Thyroid gland (tissue), 4 donors: ENCODE results near the gene PTCH2. TPM values are rescaled to one million over a fixed set of nuclear protein-coding genes. Genes with fewer than 3 reads are reported as not detected.
A peak's percentile ranks its signal among the peaks of the same experiment; 100 is the strongest.

Source experiments
- DNase-seq, 2 donors: peaks; one replicate each; pipeline ENCODE4 v3.0.0-alpha.2; 2019
- H3K27ac ChIP-seq, 3 donors: fragments of 200-600 bp; sonication (generic); 1 replicate in 2 of 3; 2 replicates in 1 of 3; pipeline ENCODE4 v1.5.1; 2016 to 2019; ENCODE audit warnings: mild to moderate bottlenecking in 1 of 3, moderate library complexity in 1 of 3
- H3K27me3 ChIP-seq: fragments of 200-600 bp; sonication (generic); one replicate; pipeline ENCODE4 v1.5.1; 2019
- H3K36me3 ChIP-seq, 2 donors: fragments of 200-600 bp; sonication (generic); one replicate each; pipeline ENCODE4 v1.5.1; 2016 to 2019
- H3K4me1 ChIP-seq, 2 donors: fragments of 200-600 bp; sonication (generic); one replicate each; pipeline ENCODE4 v1.5.1; 2017 to 2019
- H3K4me3 ChIP-seq, 3 donors: fragments of 200-600 bp; sonication (generic); replicated peaks in 1 of 3; 1 replicate in 2 of 3; 2 replicates in 1 of 3; pipeline ENCODE4 v1.5.1; 2016; ENCODE audit warnings: mild to moderate bottlenecking in 1 of 3
- H3K9me3 ChIP-seq: fragments of 200-600 bp; sonication (generic); one replicate; pipeline ENCODE4 v1.5.1; 2017
- CTCF ChIP-seq, 6 experiments: fragments of 200-600 bp in 3 of 6; fragments of 450-650 bp in 3 of 6; sonication (generic) in 3 of 6; IDR thresholded peaks; one replicate each; pipeline ENCODE4 v1.5.1; 2016 to 2019; ENCODE audit warnings: antibody characterized with exemption in 6 of 6, mild to moderate bottlenecking in 2 of 6, inconsistent platforms in 1 of 6, moderate library complexity in 1 of 6
- POLR2A ChIP-seq, 2 donors: fragments of 450-650 bp; IDR thresholded peaks; one replicate each; pipeline ENCODE4 v1.6.1; 2017; ENCODE audit warnings: antibody characterized with exemption in 2 of 2, mild to moderate bottlenecking in 2 of 2, moderate library complexity in 1 of 2
- WGBS, 2 donors: methylation state at CpG; one replicate each; pipeline ENCODE4 v1.1.5; 2017; 5-methylcytosine and 5-hydroxymethylcytosine counted together
- intact Hi-C: fragments of 100-400 bp; cut with DNase I; formaldehyde crosslinking; loops from one replicate; pipeline ENCODE4 v1.15.1; 2023
- total RNA-seq, 4 donors: library from RNA; depleted of rRNA; stranded (reverse); fragments of >200 nt; gene quantifications; one replicate each; pipeline ENCODE4 v1.2.3, GENCODE V29; 2016

Gene PTCH2
- total RNA-seq, 4 donors from 2014 or later: 0.15 to 1.0 (median 0.52) TPM

DNA sequence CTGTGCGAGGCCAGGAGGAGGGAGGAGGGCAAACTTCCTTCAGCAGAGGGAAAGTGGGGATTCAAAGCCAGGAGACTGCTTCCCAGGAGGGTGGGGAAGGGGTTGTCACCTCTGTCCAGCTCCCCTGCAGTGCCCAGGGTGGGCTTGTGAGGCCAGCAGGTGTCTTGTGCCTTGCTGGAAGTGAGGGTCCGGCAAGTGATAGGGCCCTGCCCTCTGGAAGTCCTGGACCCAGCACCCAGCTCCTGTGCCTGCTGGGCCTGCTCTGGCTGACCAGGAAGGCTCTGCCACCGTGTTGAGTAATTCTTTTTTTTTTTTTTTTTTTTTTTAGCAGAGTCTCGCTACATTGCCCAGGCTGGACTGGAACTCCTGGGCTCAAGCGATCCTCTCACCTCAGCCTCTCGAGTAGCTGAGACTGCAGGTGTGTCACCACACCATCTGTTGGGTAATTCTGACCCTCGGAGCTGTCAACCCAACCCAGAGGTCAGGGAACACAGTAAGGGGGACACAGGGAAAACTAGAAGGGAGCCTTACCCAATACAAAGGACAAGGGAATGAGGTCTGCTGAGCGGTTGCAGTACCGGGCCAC lies 56.1 kb downstream of the PTCH2 start:
- H3K4me1 ChIP-seq: peaks cover 18 to 31% of the 10 kb centered on the region in 2 donors
- no peak for DNase-seq
- intact Hi-C loops: loop anchor here (5.0 to 10.0 kb wide), 2 partner anchors 50 to 62 kb away; no protein-coding TSS in a partner anchor
- H3K36me3 ChIP-seq: no peaks in the 10 kb centered on the region
- no peaks in the 10 kb centered on the region for H3K9me3 ChIP-seq
- WGBS, 2 donors: 86 to 89% methylated on average over 8 to 9 of the region's 9 CpGs
- TF ChIP-seq CTCF (IDR thresholded peaks at IDR 0.05) (no peak), POLR2A (IDR thresholded peaks at IDR 0.05) (no peak)
- no peaks in the 10 kb centered on the region for H3K27me3 ChIP-seq
- H3K27ac ChIP-seq: peak overlapping the region; percentile 69 to 77 (median 73)
- peak overlapping the region in 1 of 3 donors; percentile 33 for H3K4me3 ChIP-seq

GRCh38 chr1:44786138-44786840 lies 56.8 kb downstream of the PTCH2 start:
- Histone ChIP-seq H3K27ac (peak overlapping the region; percentile 69 to 77 (median 73)), H3K9me3 (no peaks in the 10 kb centered on the region), H3K4me3 (peak overlapping the region in 2 of 3 donors; percentile 8 to 33), H3K4me1 (peaks cover 18 to 31% of the 10 kb centered on the region in 2 donors), H3K27me3 (no peaks in the 10 kb centered on the region), H3K36me3 (no peaks in the 10 kb centered on the region)
- peak; percentile 99 to 100 (median 99) for TF ChIP-seq CTCF (IDR thresholded peaks at IDR 0.05)
- TF ChIP-seq POLR2A (IDR thresholded peaks at IDR 0.05): peak in 1 of 2 donors; percentile 14
- peak; percentile 81 for DNase-seq
- 7 to 10% methylated on average over 22 to 39 of the region's 49 CpGs for WGBS, 2 donors
- intact Hi-C loops: loop anchor here (5.0 to 10.0 kb wide), 2 partner anchors 51 to 61 kb away; no protein-coding TSS in a partner anchor

DNA sequence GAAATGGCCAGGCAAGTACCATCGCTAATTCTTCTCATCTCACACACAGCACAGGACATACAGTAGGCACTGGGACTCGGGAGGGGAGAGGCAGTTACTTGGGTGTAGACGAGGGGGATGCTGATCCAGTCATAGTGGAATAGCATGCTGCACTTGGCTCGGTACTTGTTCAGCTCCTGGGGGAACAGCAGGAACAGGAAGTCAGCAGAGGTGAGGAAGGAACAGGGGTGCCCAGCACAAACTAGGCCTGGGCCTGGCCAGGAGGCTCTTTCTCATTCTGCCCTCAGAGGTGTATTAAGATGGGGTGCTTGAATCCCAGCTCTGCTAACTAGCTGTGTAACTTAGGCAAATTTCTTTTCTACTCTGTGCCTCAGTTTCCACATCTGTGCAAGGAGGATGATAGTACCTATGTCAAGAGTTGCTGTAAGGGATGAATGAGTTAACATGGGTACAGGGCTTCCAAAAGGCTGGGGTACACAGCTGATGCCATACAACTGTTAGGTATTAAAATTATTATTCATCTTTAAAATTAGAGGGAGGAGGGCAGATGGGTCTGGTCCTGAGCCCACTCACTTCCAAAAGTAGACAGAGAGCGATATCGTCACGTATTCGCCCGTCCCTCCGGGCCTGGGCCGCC lies 57.4 kb downstream of the PTCH2 start:
- TF ChIP-seq CTCF (IDR thresholded peaks at IDR 0.05): no peak
- TF ChIP-seq POLR2A (IDR thresholded peaks at IDR 0.05): no peak
- Histone ChIP-seq H3K4me1 (peaks cover 18 to 31% of the 10 kb centered on the region in 2 donors), H3K27ac (peak overlapping the region; percentile 44 to 77 (median 73)), H3K27me3 (no peaks in the 10 kb centered on the region), H3K4me3 (peak overlapping the region in 2 of 3 donors; percentile 8 to 33), H3K36me3 (no peaks in the 10 kb centered on the region), H3K9me3 (no peaks in the 10 kb centered on the region)
- WGBS, 2 donors: 33 to 65% methylated on average over 6 to 11 of the region's 11 CpGs
- intact Hi-C loops: loop anchor here (5.0 to 10.0 kb wide), 2 partner anchors 52 to 61 kb away; no protein-coding TSS in a partner anchor
- no peak for DNase-seq

GRCh38 chr1:44785029-44785380 lies 58.0 kb downstream of the PTCH2 start:
- no peak overlapping the region for H3K27ac ChIP-seq
- H3K27me3 ChIP-seq: no peaks in the 10 kb centered on the region
- H3K4me3 ChIP-seq: no peak overlapping the region
- 84 to 87% methylated on average over 6 of the region's 6 CpGs for WGBS, 2 donors
- intact Hi-C loops: loop anchor here (5.0 to 10.0 kb wide), 2 partner anchors 52 to 60 kb away; no protein-coding TSS in a partner anchor
- no peaks in the 10 kb centered on the region for H3K9me3 ChIP-seq
- H3K36me3 ChIP-seq: no peaks in the 10 kb centered on the region
- TF ChIP-seq POLR2A (IDR thresholded peaks at IDR 0.05): no peak
- TF ChIP-seq CTCF (IDR thresholded peaks at IDR 0.05): no peak
- no peak for DNase-seq
- peaks cover 18 to 31% of the 10 kb centered on the region in 2 donors for H3K4me1 ChIP-seq
